AG04449 (cell line): ENCODE results near the gene ATP2B2.

Experiments
- CTCF ChIA-PET: fragments of 350-600 bp; formaldehyde crosslinking; extraction: SDS; loops from one replicate; lab custom pipeline; 2021; ENCODE audit warnings: antibody characterized with exemption; lab: Yijun Ruan, JAX
- POLR2A ChIA-PET: fragments of 400-600, 350-600 bp; formaldehyde crosslinking; extraction: SDS; loops from one replicate; lab custom pipeline; 2020; ENCODE audit warnings: antibody characterized with exemption, inconsistent platforms; lab: Yijun Ruan, JAX
- DNase-seq: peaks from one replicate; pipeline ENCODE4 v3.0.0-alpha.2; 2010; ENCODE audit warnings: low read depth, low spot score
- H3K4me3 ChIP-seq: 2 replicates; pipeline ENCODE4 v1.5.1; 2011; ENCODE audit warnings: low read depth, mild to moderate bottlenecking, control low read depth, low read length
- CTCF ChIP-seq: IDR thresholded peaks from one replicate; pipeline ENCODE4 v1.5.1; 2011; ENCODE audit warnings: mild to moderate bottlenecking, moderate library complexity, low read length, control low read depth, inconsistent platforms; ENCODE audit not compliant: insufficient read depth; ENCODE audit errors: missing control alignments

Gene ATP2B2

GRCh38 chr3:10380906-10381305 lies 124.5 kb downstream of the ATP2B2 start:
- no peak overlapping the region for H3K4me3 ChIP-seq
- TF ChIP-seq CTCF = no peak
- CTCF ChIA-PET = interaction anchor here (0.9 kb wide), 1 partner anchor 37 kb away, joined by 3 read pairs; no protein-coding TSS in a partner anchor
- no peak for DNase-seq
- POLR2A ChIA-PET = no interaction called here

- no peak for TF ChIP-seq CTCF
- ChIA-PET POLR2A (no interaction called here), CTCF (interaction anchor here (1.1 kb wide), 1 partner anchor 359 kb away, joined by 4 read pairs; no protein-coding TSS in a partner anchor)
- DNase-seq = no peak
- no peak overlapping the region for H3K4me3 ChIP-seq
Observed at GRCh38 chr3:10379961-10380360, 125.4 kb downstream of the ATP2B2 start.

DNA sequence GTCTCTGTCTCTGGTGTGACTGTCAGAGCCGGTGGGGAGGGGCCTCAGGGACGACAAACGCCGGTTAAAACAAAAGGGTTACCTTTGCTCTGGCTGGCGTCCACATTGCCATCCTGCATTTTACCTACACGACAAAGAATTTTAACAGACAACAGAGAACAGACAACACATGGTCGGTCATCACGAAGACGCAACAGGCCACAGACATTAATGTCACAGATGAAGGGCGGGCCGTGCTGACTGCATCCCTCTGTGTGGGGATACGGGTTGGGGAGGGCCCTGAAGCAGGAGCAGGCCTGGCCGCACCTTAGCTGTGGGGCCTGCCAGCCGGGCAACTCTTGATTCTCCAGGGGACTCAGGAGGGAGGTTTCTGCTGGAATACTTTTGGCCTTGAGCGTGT lies 126.2 kb downstream of the ATP2B2 start:
- H3K4me3 ChIP-seq = no peak overlapping the region
- ChIA-PET POLR2A (no interaction called here), CTCF (interaction anchor here (1.1 kb wide), 1 partner anchor 359 kb away, joined by 4 read pairs; no protein-coding TSS in a partner anchor)
- TF ChIP-seq CTCF = no peak
- DNase-seq = no peak

DNA sequence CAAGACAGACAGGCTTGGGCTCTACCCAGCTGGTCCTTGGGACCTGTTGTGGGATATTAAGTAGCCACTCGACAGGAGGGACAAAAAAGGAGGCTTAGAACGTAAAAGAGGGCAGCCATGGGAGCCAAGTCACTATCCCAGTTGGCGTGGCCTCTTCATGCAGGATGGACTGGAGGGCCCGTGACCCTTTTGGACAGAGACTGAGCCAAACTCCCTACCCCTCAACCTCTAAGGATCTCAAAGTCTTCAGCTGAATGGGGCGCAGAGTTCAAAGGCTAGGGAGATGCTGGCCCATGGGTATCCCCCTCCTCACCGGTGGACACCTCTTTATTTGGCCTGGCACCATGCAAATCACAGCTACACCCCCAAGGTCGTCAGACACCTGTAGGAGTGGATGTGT lies 126.6 kb downstream of the ATP2B2 start:
- ChIA-PET POLR2A (no interaction called here), CTCF (interaction anchor here (1.1 kb wide), 1 partner anchor 360 kb away, joined by 4 read pairs; no protein-coding TSS in a partner anchor)
- TF ChIP-seq CTCF = no peak
- H3K4me3 ChIP-seq = no peak overlapping the region
- no peak for DNase-seq

- ChIA-PET POLR2A (no interaction called here), CTCF (no interaction called here)
- DNase-seq = no peak
Observed at GRCh38 chr3:10378246-10378645, 127.1 kb downstream of the ATP2B2 start.

DNA sequence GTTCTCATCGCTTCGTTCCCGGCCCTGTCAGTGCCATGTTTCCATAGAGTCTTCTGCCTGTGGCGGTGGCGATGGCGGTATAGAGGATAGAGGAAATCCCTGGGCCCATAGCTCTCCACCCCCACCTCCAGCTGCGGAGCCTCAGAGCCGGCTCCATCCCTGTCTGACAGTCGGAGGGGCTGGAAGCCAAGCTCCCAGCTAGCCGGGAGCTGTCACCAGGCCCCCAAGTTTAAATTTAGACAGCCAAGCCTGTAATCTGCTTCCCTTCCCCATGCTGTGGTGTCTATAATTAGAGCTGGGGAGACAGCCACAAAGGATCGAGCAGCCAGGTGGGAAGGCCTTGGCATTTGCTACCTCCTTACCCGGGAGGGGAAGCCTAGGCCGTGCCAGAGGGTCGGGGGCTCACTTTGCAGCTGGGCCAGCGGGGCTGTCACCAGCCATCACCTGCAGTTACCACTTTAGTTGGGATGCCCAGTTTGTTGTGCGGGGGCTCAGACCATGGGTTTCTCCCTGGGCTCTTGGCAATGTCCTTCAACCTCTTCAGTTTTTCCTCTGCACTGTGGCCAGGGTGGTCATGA lies 128.1 kb downstream of the ATP2B2 start:
- ChIA-PET POLR2A (no interaction called here), CTCF (no interaction called here)
- no peak for TF ChIP-seq CTCF
- no peak for DNase-seq
- no peak overlapping the region for H3K4me3 ChIP-seq

More at GRCh38 chr3:10378246-10378645, 127.1 kb downstream of the ATP2B2 start:
- no peak for TF ChIP-seq CTCF
- no peak overlapping the region for H3K4me3 ChIP-seq
